Measurements from ENCODE around the gene UCN.

- TF ChIP-seq CTCF (IDR thresholded peaks at IDR 0.05; ENCODE audit: low read depth, low read length) (no peak), POLR2A (IDR thresholded peaks at IDR 0.05; ENCODE audit: extremely low read depth, insufficient read length) (no peak), MYC (IDR thresholded peaks at IDR 0.05; ENCODE audit: low read depth, low read length) (no peak)
- TF ChIP-seq, protein P1, sequence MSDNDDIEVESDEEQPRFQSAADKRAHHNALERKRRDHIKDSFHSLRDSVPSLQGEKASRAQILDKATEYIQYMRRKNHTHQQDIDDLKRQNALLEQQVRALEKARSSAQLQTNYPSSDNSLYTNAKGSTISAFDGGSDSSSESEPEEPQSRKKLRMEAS (IDR thresholded peaks at IDR 0.05; ENCODE audit: low read depth, low read length) = no peak
Measured at GRCh38 chr2:27281855-27282559, 26.2 kb downstream of the UCN start, which contains the start of gene TRIM54.

Data from NB4 (cell line).